ENCODE data around the gene SETD6. TPM values are rescaled to one million over a fixed set of nuclear protein-coding genes. Genes with fewer than 3 reads are reported as not detected.
A peak's percentile ranks its signal among the peaks of the same experiment; 100 is the strongest.

The SETD6 gene
- total and polyA plus RNA-seq, 2 of the 13 experiments (the other 11 are each of a cell fraction or from before 2014, with no cell fraction given), result 24.0 to 25.7 TPM

DNA sequence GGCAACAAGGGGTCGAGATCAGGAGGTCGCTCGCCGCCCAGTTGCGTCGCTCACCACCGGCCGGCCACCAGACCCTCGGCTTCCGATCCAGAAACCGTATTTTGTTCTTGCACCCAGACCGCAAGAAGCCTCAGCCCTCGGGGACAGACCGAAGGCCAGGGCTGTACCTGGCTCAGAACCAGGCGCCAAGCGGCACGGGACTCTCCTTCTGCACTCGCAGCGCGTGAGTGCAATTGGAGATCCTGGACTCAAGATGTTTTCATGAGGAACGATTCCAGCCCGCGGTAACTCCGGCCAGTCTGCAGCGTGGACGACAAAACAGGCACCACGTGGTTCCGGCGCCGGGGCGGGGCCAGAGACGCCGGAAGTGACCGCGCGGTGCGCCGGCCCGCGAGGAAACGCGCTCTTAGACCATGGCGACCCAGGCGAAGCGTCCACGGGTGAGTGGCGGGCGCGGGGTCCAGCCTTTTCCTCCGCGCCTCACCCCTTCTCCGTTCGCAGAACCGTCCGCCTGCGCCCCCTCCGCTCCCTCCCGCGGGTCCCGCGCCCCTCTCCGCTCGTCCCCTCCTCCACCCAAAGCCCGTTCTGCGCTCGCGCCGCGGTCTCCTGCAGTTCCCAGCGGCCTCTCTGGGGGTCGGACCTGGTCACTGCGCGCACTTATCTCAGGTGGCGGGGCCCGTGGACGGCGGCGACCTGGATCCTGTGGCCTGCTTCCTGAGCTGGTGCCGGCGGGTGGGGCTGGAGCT lies at the start of gene SETD6 (continued):
- TF ChIP-seq, protein P1, sequence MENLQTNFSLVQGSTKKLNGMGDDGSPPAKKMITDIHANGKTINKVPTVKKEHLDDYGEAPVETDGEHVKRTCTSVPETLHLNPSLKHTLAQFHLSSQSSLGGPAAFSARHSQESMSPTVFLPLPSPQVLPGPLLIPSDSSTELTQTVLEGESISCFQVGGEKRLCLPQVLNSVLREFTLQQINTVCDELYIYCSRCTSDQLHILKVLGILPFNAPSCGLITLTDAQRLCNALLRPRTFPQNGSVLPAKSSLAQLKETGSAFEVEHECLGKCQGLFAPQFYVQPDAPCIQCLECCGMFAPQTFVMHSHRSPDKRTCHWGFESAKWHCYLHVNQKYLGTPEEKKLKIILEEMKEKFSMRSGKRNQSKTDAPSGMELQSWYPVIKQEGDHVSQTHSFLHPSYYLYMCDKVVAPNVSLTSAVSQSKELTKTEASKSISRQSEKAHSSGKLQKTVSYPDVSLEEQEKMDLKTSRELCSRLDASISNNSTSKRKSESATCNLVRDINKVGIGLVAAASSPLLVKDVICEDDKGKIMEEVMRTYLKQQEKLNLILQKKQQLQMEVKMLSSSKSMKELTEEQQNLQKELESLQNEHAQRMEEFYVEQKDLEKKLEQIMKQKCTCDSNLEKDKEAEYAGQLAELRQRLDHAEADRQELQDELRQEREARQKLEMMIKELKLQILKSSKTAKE (CRISPR knock-in tag; IDR thresholded peaks at IDR 0.05; ENCODE audit: borderline replicate concordance), result no peak; the same call in 1 of the 2 replicates
- TF ChIP-seq POGZ (CRISPR knock-in tag; IDR thresholded peaks at IDR 0.05) (0 out of 2 replicates have a peak, but pooled peaks have one; percentile 66), MTA1 (CRISPR knock-in tag; IDR thresholded peaks at IDR 0.05; ENCODE audit: borderline replicate concordance) (peak; percentile 92), ZNF234 (CRISPR knock-in tag; conservative IDR thresholded peaks at IDR 0.05) (no peak), HNRNPH1 (optimal IDR thresholded peaks at IDR 0.05; ENCODE audit: low read depth, low read length) (no peak), SMARCC2 (IDR thresholded peaks at IDR 0.05) (no peak), SIX4 (CRISPR knock-in tag; IDR thresholded peaks at IDR 0.05) (peak; percentile 19; the same call in 1 of the 2 replicates), ARID4A (CRISPR knock-in tag; IDR thresholded peaks at IDR 0.05; ENCODE audit: borderline replicate concordance) (peak; percentile 99), MYC (CRISPR knock-in tag; IDR thresholded peaks at IDR 0.05; ENCODE audit: borderline replicate concordance) (peak; percentile 99)
- TF ChIP-seq, protein P2, sequence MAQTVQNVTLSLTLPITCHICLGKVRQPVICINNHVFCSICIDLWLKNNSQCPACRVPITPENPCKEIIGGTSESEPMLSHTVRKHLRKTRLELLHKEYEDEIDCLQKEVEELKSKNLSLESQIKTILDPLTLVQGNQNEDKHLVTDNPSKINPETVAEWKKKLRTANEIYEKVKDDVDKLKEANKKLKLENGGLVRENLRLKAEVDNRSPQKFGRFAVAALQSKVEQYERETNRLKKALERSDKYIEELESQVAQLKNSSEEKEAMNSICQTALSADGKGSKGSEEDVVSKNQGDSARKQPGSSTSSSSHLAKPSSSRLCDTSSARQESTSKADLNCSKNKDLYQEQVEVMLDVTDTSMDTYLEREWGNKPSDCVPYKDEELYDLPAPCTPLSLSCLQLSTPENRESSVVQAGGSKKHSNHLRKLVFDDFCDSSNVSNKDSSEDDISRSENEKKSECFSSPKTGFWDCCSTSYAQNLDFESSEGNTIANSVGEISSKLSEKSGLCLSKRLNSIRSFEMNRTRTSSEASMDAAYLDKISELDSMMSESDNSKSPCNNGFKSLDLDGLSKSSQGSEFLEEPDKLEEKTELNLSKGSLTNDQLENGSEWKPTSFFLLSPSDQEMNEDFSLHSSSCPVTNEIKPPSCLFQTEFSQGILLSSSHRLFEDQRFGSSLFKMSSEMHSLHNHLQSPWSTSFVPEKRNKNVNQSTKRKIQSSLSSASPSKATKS (CRISPR knock-in tag; IDR thresholded peaks at IDR 0.05), result no peak; the same call in 1 of the 2 replicates
- TF ChIP-seq, protein P3, sequence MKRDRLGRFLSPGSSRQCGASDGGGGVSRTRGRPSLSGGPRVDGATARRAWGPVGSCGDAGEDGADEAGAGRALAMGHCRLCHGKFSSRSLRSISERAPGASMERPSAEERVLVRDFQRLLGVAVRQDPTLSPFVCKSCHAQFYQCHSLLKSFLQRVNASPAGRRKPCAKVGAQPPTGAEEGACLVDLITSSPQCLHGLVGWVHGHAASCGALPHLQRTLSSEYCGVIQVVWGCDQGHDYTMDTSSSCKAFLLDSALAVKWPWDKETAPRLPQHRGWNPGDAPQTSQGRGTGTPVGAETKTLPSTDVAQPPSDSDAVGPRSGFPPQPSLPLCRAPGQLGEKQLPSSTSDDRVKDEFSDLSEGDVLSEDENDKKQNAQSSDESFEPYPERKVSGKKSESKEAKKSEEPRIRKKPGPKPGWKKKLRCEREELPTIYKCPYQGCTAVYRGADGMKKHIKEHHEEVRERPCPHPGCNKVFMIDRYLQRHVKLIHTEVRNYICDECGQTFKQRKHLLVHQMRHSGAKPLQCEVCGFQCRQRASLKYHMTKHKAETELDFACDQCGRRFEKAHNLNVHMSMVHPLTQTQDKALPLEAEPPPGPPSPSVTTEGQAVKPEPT (CRISPR knock-in tag; IDR thresholded peaks at IDR 0.05; ENCODE audit: low read depth), result peak; percentile 91
- TF ChIP-seq, protein P4, sequence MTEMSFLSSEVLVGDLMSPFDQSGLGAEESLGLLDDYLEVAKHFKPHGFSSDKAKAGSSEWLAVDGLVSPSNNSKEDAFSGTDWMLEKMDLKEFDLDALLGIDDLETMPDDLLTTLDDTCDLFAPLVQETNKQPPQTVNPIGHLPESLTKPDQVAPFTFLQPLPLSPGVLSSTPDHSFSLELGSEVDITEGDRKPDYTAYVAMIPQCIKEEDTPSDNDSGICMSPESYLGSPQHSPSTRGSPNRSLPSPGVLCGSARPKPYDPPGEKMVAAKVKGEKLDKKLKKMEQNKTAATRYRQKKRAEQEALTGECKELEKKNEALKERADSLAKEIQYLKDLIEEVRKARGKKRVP (CRISPR knock-in tag; IDR thresholded peaks at IDR 0.05), result peak in 1 of 2 experiments; percentile 61; a peak in 2 of 4 replicates
- TF ChIP-seq, protein P5, sequence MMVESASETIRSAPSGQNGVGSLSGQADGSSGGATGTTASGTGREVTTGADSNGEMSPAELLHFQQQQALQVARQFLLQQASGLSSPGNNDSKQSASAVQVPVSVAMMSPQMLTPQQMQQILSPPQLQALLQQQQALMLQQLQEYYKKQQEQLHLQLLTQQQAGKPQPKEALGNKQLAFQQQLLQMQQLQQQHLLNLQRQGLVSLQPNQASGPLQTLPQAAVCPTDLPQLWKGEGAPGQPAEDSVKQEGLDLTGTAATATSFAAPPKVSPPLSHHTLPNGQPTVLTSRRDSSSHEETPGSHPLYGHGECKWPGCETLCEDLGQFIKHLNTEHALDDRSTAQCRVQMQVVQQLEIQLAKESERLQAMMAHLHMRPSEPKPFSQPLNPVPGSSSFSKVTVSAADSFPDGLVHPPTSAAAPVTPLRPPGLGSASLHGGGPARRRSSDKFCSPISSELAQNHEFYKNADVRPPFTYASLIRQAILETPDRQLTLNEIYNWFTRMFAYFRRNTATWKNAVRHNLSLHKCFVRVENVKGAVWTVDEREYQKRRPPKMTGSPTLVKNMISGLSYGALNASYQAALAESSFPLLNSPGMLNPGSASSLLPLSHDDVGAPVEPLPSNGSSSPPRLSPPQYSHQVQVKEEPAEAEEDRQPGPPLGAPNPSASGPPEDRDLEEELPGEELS (CRISPR knock-in tag; IDR thresholded peaks at IDR 0.05), result peak; percentile 60; the same call in 1 of the 2 replicates

Measured in HepG2 (cell line).